ENCODE measurements around the gene PPP1R12C. TPM values are rescaled to one million over a fixed set of nuclear protein-coding genes. Genes with fewer than 3 reads are reported as not detected.

The PPP1R12C gene
- total and polyA plus RNA-seq, 10 of the 15 experiments (the other 5 are each of a cell fraction or from before 2014, with no cell fraction given) = 1.4 to 84.7 (median 20.5) TPM

- no peak for TF ChIP-seq CUX1 (IDR thresholded peaks at IDR 0.05; ENCODE audit: insufficient replicate concordance, low read depth, low read length)
- TF ChIP-seq ZNF622 (IDR thresholded peaks at IDR 0.05) = no peak
- no peak for TF ChIP-seq SKIL (IDR thresholded peaks at IDR 0.05; ENCODE audit: low read depth, poor library complexity, severe bottlenecking)
- no peak for TF ChIP-seq TCF7 (IDR thresholded peaks at IDR 0.05; ENCODE audit: borderline replicate concordance)
- no peak for TF ChIP-seq PBX3 (IDR thresholded peaks at IDR 0.05; ENCODE audit: insufficient replicate concordance, low read depth, low read length)
- peak; percentile 34; the same call in 1 of the 2 replicates for TF ChIP-seq POLR2A (IDR thresholded peaks at IDR 0.05; ENCODE audit: low read depth, low read length)
Measured at GRCh38 chr19:55080968-55081769, 36.3 kb downstream of the PPP1R12C start (continued).
